Smooth muscle cell (in vitro differentiated cells): ENCODE measurements around the gene ERN1. TPM values are rescaled to one million over a fixed set of nuclear protein-coding genes. Genes with fewer than 3 reads are reported as not detected.

Experiments
- DNase-seq: peaks from one replicate; lab custom pipeline; 2025; ENCODE audit not compliant: unreplicated experiment; lab: John Stamatoyannopoulos, UW
- H2AFZ ChIP-seq: fragments of 200-600 bp; sonication (generic); 2 replicates; pipeline ENCODE4 v1.6.0; 2016; ENCODE audit warnings: antibody characterized with exemption, low read depth, mild to moderate bottlenecking
- H3F3A ChIP-seq: fragments of 200-600 bp; sonication (generic); 2 replicates; pipeline ENCODE4 v1.6.0; 2017; ENCODE audit warnings: antibody characterized with exemption, low read depth
- H3K27ac ChIP-seq: fragments of 200-600 bp; sonication (generic); 2 replicates; pipeline ENCODE4 v1.5.1; 2016; ENCODE audit warnings: low read depth, mild to moderate bottlenecking
- H3K27me3 ChIP-seq: fragments of 200-600 bp; sonication (generic); 2 replicates; pipeline ENCODE4 v1.6.1; 2016; ENCODE audit warnings: low read depth, mild to moderate bottlenecking
- H3K36me3 ChIP-seq: fragments of 200-600 bp; sonication (generic); 2 replicates; pipeline ENCODE4 v1.5.1; 2016; ENCODE audit warnings: low read depth
- H3K4me1 ChIP-seq: fragments of 200-600 bp; sonication (generic); 2 replicates; pipeline ENCODE4 v1.5.1; 2016; ENCODE audit warnings: low read depth
- H3K4me2 ChIP-seq: fragments of 200-600 bp; sonication (generic); 2 replicates; pipeline ENCODE4 v1.6.0; 2016; ENCODE audit warnings: mild to moderate bottlenecking
- H3K4me3 ChIP-seq: fragments of 200-600 bp; sonication (generic); 2 replicates; pipeline ENCODE4 v1.5.1; 2016; ENCODE audit warnings: mild to moderate bottlenecking
- H3K79me2 ChIP-seq: fragments of 200-600 bp; sonication (generic); 2 replicates; pipeline ENCODE4 v1.6.0; 2016; ENCODE audit warnings: low read depth, mild to moderate bottlenecking
- H3K9ac ChIP-seq: fragments of 200-600 bp; sonication (generic); 2 replicates; pipeline ENCODE4 v1.6.0; 2016; ENCODE audit warnings: low read depth
- H3K9me3 ChIP-seq: fragments of 200-600 bp; sonication (generic); replicated peaks from 2 replicates; pipeline ENCODE4 v1.5.1; 2016; ENCODE audit warnings: low read depth
- H4K20me1 ChIP-seq: fragments of 200-600 bp; sonication (generic); 2 replicates; pipeline ENCODE4 v1.6.0; 2016; ENCODE audit warnings: low read depth
- CTCF ChIP-seq: fragments of 200-600 bp; sonication (generic); IDR thresholded peaks from 2 replicates; pipeline ENCODE4 v1.5.1; 2017; ENCODE audit warnings: borderline replicate concordance, mild to moderate bottlenecking, antibody characterized with exemption; ENCODE audit not compliant: insufficient read depth, poor library complexity, severe bottlenecking
- WGBS: methylation state at CpG from one replicate; pipeline ENCODE4 v1.1.7; 2016; ENCODE audit warnings: low lambda C conversion rate; 5-methylcytosine and 5-hydroxymethylcytosine counted together
- polyA plus RNA-seq: library from polyadenylated mRNA; unstranded; fragments of >200 nt; fragmentation: Nextera tagmentation; extraction: Ambion mirVana; gene quantifications from 2 replicates; pipeline ENCODE4 v1.2.1, GENCODE V29; 2016
- total RNA-seq: library from RNA; depleted of rRNA; stranded (reverse); fragments of >200 nt; gene quantifications from 2 replicates; pipeline ENCODE4 v1.2.3, GENCODE V29; 2014

Gene ERN1
- total and polyA plus RNA-seq, 2 experiments from 2014 or later = 8.6 to 9.0 TPM

DNA sequence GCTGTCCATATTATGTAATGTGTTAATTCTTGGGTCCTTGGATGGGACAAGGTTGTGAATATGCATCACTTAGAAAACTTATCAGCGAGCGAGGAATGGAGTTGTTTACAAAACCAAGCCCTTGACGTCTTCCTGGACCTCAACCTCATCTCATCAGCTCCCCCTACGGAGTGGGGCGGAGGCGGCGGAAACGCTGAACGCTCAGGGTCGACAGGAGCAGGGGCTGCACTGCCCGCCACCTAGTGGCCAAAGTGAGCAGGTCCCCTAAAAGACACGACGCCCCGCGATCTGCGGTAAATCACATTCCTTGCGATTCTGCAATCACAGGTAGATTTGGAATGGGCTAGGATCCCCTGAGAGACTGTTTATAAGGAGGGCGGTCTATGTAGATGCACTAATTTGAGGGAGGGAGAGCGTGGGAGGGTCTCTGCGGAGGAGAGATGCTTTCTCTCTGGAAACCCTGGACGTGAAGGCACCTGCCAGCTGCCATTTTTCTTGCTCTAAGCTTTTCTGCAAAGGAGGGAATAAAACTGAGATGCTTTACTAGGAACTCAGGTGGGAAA lies 104.1 kb downstream of the ERN1 start:
- H3K79me2 ChIP-seq = no peaks in the 10 kb centered on the region
- H3K9me3 ChIP-seq = no peaks in the 10 kb centered on the region
- peak; percentile 7 for DNase-seq
- no peak overlapping the region for H3K27ac ChIP-seq
- H4K20me1 ChIP-seq = no peaks in the 10 kb centered on the region
- H3K4me1 ChIP-seq = no peaks in the 10 kb centered on the region
- TF ChIP-seq CTCF = peak; percentile 92
- H2AFZ ChIP-seq = no peak overlapping the region
- H3K9ac ChIP-seq = no peak overlapping the region
- no peak overlapping the region for H3K4me3 ChIP-seq
- H3K4me2 ChIP-seq = peak overlapping the region; percentile 68
- H3K27me3 ChIP-seq = peaks cover 3% of the 10 kb centered on the region
- WGBS = 13% methylated on average over 21 of the region's 21 CpGs
- H3F3A ChIP-seq = no peaks in the 10 kb centered on the region
- no peaks in the 10 kb centered on the region for H3K36me3 ChIP-seq

DNA sequence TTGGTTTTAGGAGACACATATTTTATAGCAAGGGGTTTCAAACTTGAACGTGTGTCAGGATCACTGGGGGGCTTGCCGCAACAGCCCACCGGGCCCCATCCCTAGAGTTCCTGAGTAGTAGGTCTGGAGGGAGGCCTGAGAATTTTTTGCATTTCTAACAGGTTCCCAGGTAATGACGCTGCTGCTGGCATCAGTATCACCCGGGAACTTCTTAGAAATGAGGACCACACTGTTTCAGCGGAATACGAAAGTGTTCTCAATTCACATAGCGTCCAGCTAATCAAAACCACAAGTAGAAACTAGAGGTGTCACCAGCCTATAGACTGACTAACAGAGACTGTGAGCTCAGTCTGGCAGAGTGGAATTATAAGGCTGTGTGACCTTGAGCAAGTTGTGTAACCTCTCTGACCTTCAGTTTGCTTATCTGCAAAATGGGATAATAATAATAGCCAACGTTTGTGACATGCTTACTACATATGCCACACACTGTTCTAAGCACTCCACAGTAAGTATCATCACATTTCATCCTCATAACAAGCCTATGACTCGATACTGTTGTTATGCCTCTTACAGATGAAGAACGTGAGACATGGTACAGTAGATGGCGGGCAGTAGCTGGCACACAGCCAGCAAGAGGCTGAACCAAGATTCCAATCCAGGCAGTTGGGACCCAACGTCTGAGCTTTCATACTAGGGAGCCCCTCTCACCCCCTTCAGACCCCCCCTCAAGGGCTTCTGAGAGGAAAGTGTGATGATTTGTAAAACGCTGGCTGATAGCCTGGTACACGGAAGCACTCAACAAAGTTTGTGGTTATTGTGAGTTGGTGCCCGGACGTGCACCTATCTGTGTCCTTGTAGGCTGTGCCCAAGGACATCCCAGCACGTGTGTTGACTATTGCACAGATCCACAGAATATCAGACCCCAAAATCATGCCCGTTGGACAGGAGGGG lies 104.9 kb downstream of the ERN1 start:
- WGBS = 77% methylated on average over 19 of the region's 19 CpGs
- no peak overlapping the region for H3K4me3 ChIP-seq
- no peak overlapping the region for H3K27ac ChIP-seq
- DNase-seq = no peak
- no peak overlapping the region for H2AFZ ChIP-seq
- H3K27me3 ChIP-seq = peaks cover 3% of the 10 kb centered on the region
- H3K79me2 ChIP-seq = no peaks in the 10 kb centered on the region
- H3F3A ChIP-seq = no peaks in the 10 kb centered on the region
- TF ChIP-seq CTCF = no peak
- no peaks in the 10 kb centered on the region for H4K20me1 ChIP-seq
- H3K9ac ChIP-seq = no peak overlapping the region
- no peaks in the 10 kb centered on the region for H3K4me1 ChIP-seq
- H3K4me2 ChIP-seq = no peak overlapping the region
- no peaks in the 10 kb centered on the region for H3K36me3 ChIP-seq
- H3K9me3 ChIP-seq = no peaks in the 10 kb centered on the region

- Histone ChIP-seq H4K20me1 (no peaks in the 10 kb centered on the region), H3K4me2 (no peak overlapping the region), H3K27ac (no peak overlapping the region), H3K9me3 (no peaks in the 10 kb centered on the region), H3K36me3 (no peaks in the 10 kb centered on the region), H2AFZ (no peak overlapping the region), H3F3A (no peaks in the 10 kb centered on the region), H3K27me3 (peaks cover 3% of the 10 kb centered on the region), H3K79me2 (no peaks in the 10 kb centered on the region), H3K4me1 (no peaks in the 10 kb centered on the region), H3K4me3 (no peak overlapping the region), H3K9ac (no peak overlapping the region)
- DNase-seq = no peak
- no peak for TF ChIP-seq CTCF
- 78% methylated on average over 8 of the region's 8 CpGs for WGBS
These were observed 105.7 kb downstream of the ERN1 start for GRCh38 chr17:64024215-64024654.
